ENCODE data around the gene TMEM45A. TPM values are rescaled to one million over a fixed set of nuclear protein-coding genes. Genes with fewer than 3 reads are reported as not detected.

The TMEM45A gene
- total and polyA plus RNA-seq, 3 experiments from 2014 or later = 0.44 to 0.50 TPM; not detected in 1

- H3K4me3 Mint-ChIP-seq = no peak overlapping the region
- H3K36me3 Mint-ChIP-seq = no peaks in the 10 kb centered on the region
- H3K27ac ChIP-seq (ENCODE audit: low read depth, low read length) = no peak overlapping the region
- peaks cover 12 to 34% of the 10 kb centered on the region in 2 donors for H3K27me3 Mint-ChIP-seq
- H3K4me1 Mint-ChIP-seq = peaks cover 12 to 14% (median 13%) of the 10 kb centered on the region in 3 donors
- H3K9me3 ChIP-seq (ENCODE audit: low read length) = no peaks in the 10 kb centered on the region
- H3K36me3 ChIP-seq (ENCODE audit: insufficient read depth, low read length) = no peaks in the 10 kb centered on the region
- no peaks in the 10 kb centered on the region for H3K27me3 ChIP-seq (ENCODE audit: insufficient read depth, low read length, poor library complexity, severe bottlenecking)
- no peak for DNase-seq
- H3K4me3 ChIP-seq (ENCODE audit: low read length) = no peak overlapping the region
- no peak overlapping the region for H3K27ac Mint-ChIP-seq
- H3K4me1 ChIP-seq (ENCODE audit: insufficient read depth, low read length) = peaks cover 11% of the 10 kb centered on the region
- ChIA-PET CTCF (no interaction called here), POLR2A (no interaction called here)
- H3K9me3 Mint-ChIP-seq = no peaks in the 10 kb centered on the region
Observed at GRCh38 chr3:100605358-100605757, 112.9 kb downstream of the TMEM45A start.

- H3K27me3 Mint-ChIP-seq = peaks cover 13 to 42% of the 10 kb centered on the region in 2 donors
- Histone ChIP-seq H3K4me1 (ENCODE audit: insufficient read depth, low read length) (peaks cover 11% of the 10 kb centered on the region), H3K36me3 (ENCODE audit: insufficient read depth, low read length) (no peaks in the 10 kb centered on the region), H3K4me3 (ENCODE audit: low read length) (no peak overlapping the region), H3K9me3 (ENCODE audit: low read length) (no peaks in the 10 kb centered on the region), H3K27me3 (ENCODE audit: insufficient read depth, low read length, poor library complexity, severe bottlenecking) (no peaks in the 10 kb centered on the region), H3K27ac (ENCODE audit: low read depth, low read length) (no peak overlapping the region)
- H3K4me1 Mint-ChIP-seq = peaks cover 11 to 12% (median 12%) of the 10 kb centered on the region in 3 donors
- H3K4me3 Mint-ChIP-seq = no peak overlapping the region
- DNase-seq = no peak
- no peaks in the 10 kb centered on the region for H3K9me3 Mint-ChIP-seq
- no peaks in the 10 kb centered on the region for H3K36me3 Mint-ChIP-seq
- CTCF ChIA-PET = no interaction called here
- no peak overlapping the region for H3K27ac Mint-ChIP-seq
- POLR2A ChIA-PET = no interaction called here
Observed at GRCh38 chr3:100606894-100607512, 114.6 kb downstream of the TMEM45A start.

- no peaks in the 10 kb centered on the region for H3K36me3 ChIP-seq (ENCODE audit: insufficient read depth, low read length)
Observed at GRCh38 chr3:100609305-100609704, 116.9 kb downstream of the TMEM45A start, which contains the start of gene ADGRG7. TSS of gene ADGRG7 (plus strand) at chr3:100609601. CDS start at chr3:100609857, 256 bp downstream.

GRCh38 chr3:100609963-100610362, 117.5 kb downstream of the TMEM45A start:
- Histone ChIP-seq H3K27ac (ENCODE audit: low read depth, low read length) (no peak overlapping the region), H3K4me1 (ENCODE audit: insufficient read depth, low read length) (no peaks in the 10 kb centered on the region), H3K4me3 (ENCODE audit: low read length) (no peak overlapping the region), H3K27me3 (ENCODE audit: insufficient read depth, low read length, poor library complexity, severe bottlenecking) (no peaks in the 10 kb centered on the region), H3K9me3 (ENCODE audit: low read length) (no peaks in the 10 kb centered on the region), H3K36me3 (ENCODE audit: insufficient read depth, low read length) (no peaks in the 10 kb centered on the region)
- Mint-ChIP-seq H3K4me1 (peaks cover 0 to 2% (median 0%) of the 10 kb centered on the region in 3 donors), H3K4me3 (no peak overlapping the region), H3K9me3 (no peaks in the 10 kb centered on the region), H3K27ac (no peak overlapping the region), H3K27me3 (peaks cover 13 to 57% of the 10 kb centered on the region in 2 donors), H3K36me3 (no peaks in the 10 kb centered on the region)
- ChIA-PET CTCF (no interaction called here), POLR2A (no interaction called here)
- no peak for DNase-seq

More at GRCh38 chr3:100609305-100609704, 116.9 kb downstream of the TMEM45A start, which contains the start of gene ADGRG7:
- POLR2A ChIA-PET = no interaction called here
- CTCF ChIA-PET = no interaction called here
- Histone ChIP-seq H3K4me3 (ENCODE audit: low read length) (no peak within 1 kb of the TSS), H3K27ac (ENCODE audit: low read depth, low read length) (no peak within 1 kb of the TSS), H3K9me3 (ENCODE audit: low read length) (no peaks in the 10 kb centered on the region), H3K4me1 (ENCODE audit: insufficient read depth, low read length) (no peaks in the 10 kb centered on the region), H3K27me3 (ENCODE audit: insufficient read depth, low read length, poor library complexity, severe bottlenecking) (no peaks in the 10 kb centered on the region)
- Mint-ChIP-seq H3K4me3 (no peak within 1 kb of the TSS), H3K27me3 (peaks cover 13 to 57% of the 10 kb centered on the region in 2 donors), H3K36me3 (no peaks in the 10 kb centered on the region), H3K9me3 (no peaks in the 10 kb centered on the region), H3K27ac (peak within 1 kb of the TSS in 1 of 8 donors; percentile 17), H3K4me1 (peaks cover 0 to 2% (median 0%) of the 10 kb centered on the region in 3 donors)
- DNase-seq = no peak

GRCh38 chr3:100611221-100611620, 118.8 kb downstream of the TMEM45A start:
- DNase-seq = no peak
- H3K27ac ChIP-seq (ENCODE audit: low read depth, low read length) = no peak overlapping the region
- no peaks in the 10 kb centered on the region for H3K27me3 ChIP-seq (ENCODE audit: insufficient read depth, low read length, poor library complexity, severe bottlenecking)
- no peaks in the 10 kb centered on the region for H3K4me1 ChIP-seq (ENCODE audit: insufficient read depth, low read length)
- no peaks in the 10 kb centered on the region for H3K9me3 ChIP-seq (ENCODE audit: low read length)
- POLR2A ChIA-PET = no interaction called here
- H3K9me3 Mint-ChIP-seq = no peaks in the 10 kb centered on the region
- CTCF ChIA-PET = no interaction called here
- H3K27me3 Mint-ChIP-seq = peaks cover 12 to 56% of the 10 kb centered on the region in 2 donors
- H3K36me3 ChIP-seq (ENCODE audit: insufficient read depth, low read length) = no peaks in the 10 kb centered on the region
- no peak overlapping the region for H3K4me3 Mint-ChIP-seq
- H3K4me1 Mint-ChIP-seq = peaks cover 0 to 2% (median 0%) of the 10 kb centered on the region in 3 donors
- H3K36me3 Mint-ChIP-seq = no peaks in the 10 kb centered on the region
- no peak overlapping the region for H3K27ac Mint-ChIP-seq
- no peak overlapping the region for H3K4me3 ChIP-seq (ENCODE audit: low read length)

- Histone ChIP-seq H3K36me3 (ENCODE audit: insufficient read depth, low read length) (no peaks in the 10 kb centered on the region), H3K4me3 (ENCODE audit: low read length) (no peak overlapping the region), H3K9me3 (ENCODE audit: low read length) (no peaks in the 10 kb centered on the region), H3K4me1 (ENCODE audit: insufficient read depth, low read length) (no peaks in the 10 kb centered on the region), H3K27ac (ENCODE audit: low read depth, low read length) (no peak overlapping the region), H3K27me3 (ENCODE audit: insufficient read depth, low read length, poor library complexity, severe bottlenecking) (no peaks in the 10 kb centered on the region)
- Mint-ChIP-seq H3K36me3 (no peaks in the 10 kb centered on the region), H3K4me3 (no peak overlapping the region), H3K4me1 (peaks cover 0 to 2% (median 0%) of the 10 kb centered on the region in 3 donors), H3K27me3 (peaks cover 13 to 39% of the 10 kb centered on the region in 2 donors), H3K27ac (no peak overlapping the region), H3K9me3 (peaks cover 0 to 2% (median 0%) of the 10 kb centered on the region in 5 donors)
- CTCF ChIA-PET = no interaction called here
- DNase-seq = no peak
- POLR2A ChIA-PET = no interaction called here
Observed at GRCh38 chr3:100613721-100614390, 121.4 kb downstream of the TMEM45A start.

- Mint-ChIP-seq H3K27ac (no peak overlapping the region), H3K36me3 (no peaks in the 10 kb centered on the region), H3K9me3 (peaks cover 0 to 2% (median 0%) of the 10 kb centered on the region in 5 donors), H3K4me3 (no peak overlapping the region), H3K4me1 (no peaks in the 10 kb centered on the region), H3K27me3 (peaks cover 10 to 32% of the 10 kb centered on the region in 2 donors)
- Histone ChIP-seq H3K9me3 (ENCODE audit: low read length) (no peaks in the 10 kb centered on the region), H3K27me3 (ENCODE audit: insufficient read depth, low read length, poor library complexity, severe bottlenecking) (no peaks in the 10 kb centered on the region), H3K4me3 (ENCODE audit: low read length) (no peak overlapping the region), H3K36me3 (ENCODE audit: insufficient read depth, low read length) (no peaks in the 10 kb centered on the region), H3K4me1 (ENCODE audit: insufficient read depth, low read length) (no peaks in the 10 kb centered on the region), H3K27ac (ENCODE audit: low read depth, low read length) (no peak overlapping the region)
- ChIA-PET POLR2A (no interaction called here), CTCF (no interaction called here)
- DNase-seq = no peak
Observed at GRCh38 chr3:100614941-100615340, 122.5 kb downstream of the TMEM45A start.

GRCh38 chr3:100615684-100616083, 123.3 kb downstream of the TMEM45A start:
- ChIA-PET POLR2A (no interaction called here), CTCF (no interaction called here)
- no peaks in the 10 kb centered on the region for H3K4me1 Mint-ChIP-seq
- H3K9me3 Mint-ChIP-seq = peaks cover 0 to 2% (median 0%) of the 10 kb centered on the region in 5 donors
- no peaks in the 10 kb centered on the region for H3K36me3 Mint-ChIP-seq
- Histone ChIP-seq H3K4me1 (ENCODE audit: insufficient read depth, low read length) (no peaks in the 10 kb centered on the region), H3K36me3 (ENCODE audit: insufficient read depth, low read length) (no peaks in the 10 kb centered on the region), H3K27ac (ENCODE audit: low read depth, low read length) (no peak overlapping the region), H3K27me3 (ENCODE audit: insufficient read depth, low read length, poor library complexity, severe bottlenecking) (no peaks in the 10 kb centered on the region), H3K4me3 (ENCODE audit: low read length) (no peak overlapping the region), H3K9me3 (ENCODE audit: low read length) (no peaks in the 10 kb centered on the region)
- DNase-seq = no peak
- H3K27me3 Mint-ChIP-seq = peaks cover 5 to 25% of the 10 kb centered on the region in 2 donors
- no peak overlapping the region for H3K4me3 Mint-ChIP-seq
- no peak overlapping the region for H3K27ac Mint-ChIP-seq
